ENCODE data around the gene CLPTM1L.

Gene CLPTM1L

GRCh38 chr5:1371218-1371971 is 26.5 kb upstream of the CLPTM1L start:
- Histone ChIP-seq H3K4me3 (ENCODE audit: insufficient read length, low read depth) (no peak overlapping the region), H3K9me3 (ENCODE audit: insufficient read depth, low read length) (no peaks in the 10 kb centered on the region), H3K27me3 (ENCODE audit: insufficient read depth, insufficient read length) (no peaks in the 10 kb centered on the region), H3K4me1 (ENCODE audit: insufficient read depth, insufficient read length) (peaks cover 2% of the 10 kb centered on the region), H3K36me3 (ENCODE audit: insufficient read depth, insufficient read length, low read length) (no peaks in the 10 kb centered on the region), H3K9ac (ENCODE audit: insufficient read length, low read depth) (no peak overlapping the region)
- TF ChIP-seq SUZ12 (IDR thresholded peaks at IDR 0.05; ENCODE audit: extremely low read depth, insufficient read depth, insufficient read length) = no peak
- TF ChIP-seq ZNF274 (IDR thresholded peaks at IDR 0.05; ENCODE audit: low read depth, low read length) = no peak
- no peak for TF ChIP-seq YY1 (IDR thresholded peaks at IDR 0.05; ENCODE audit: insufficient read depth, insufficient read length)
- DNase-seq (ENCODE audit: low read depth, low spot score) = no peak

GRCh38 chr5:1370006-1370405 is 25.1 kb upstream of the CLPTM1L start:
- no peaks in the 10 kb centered on the region for H3K9me3 ChIP-seq (ENCODE audit: insufficient read depth, low read length)
- no peaks in the 10 kb centered on the region for H3K4me1 ChIP-seq (ENCODE audit: insufficient read depth, insufficient read length)
- no peak overlapping the region for H3K4me3 ChIP-seq (ENCODE audit: insufficient read length, low read depth)
- TF ChIP-seq YY1 (IDR thresholded peaks at IDR 0.05; ENCODE audit: insufficient read depth, insufficient read length) (no peak), SUZ12 (IDR thresholded peaks at IDR 0.05; ENCODE audit: extremely low read depth, insufficient read depth, insufficient read length) (no peak), ZNF274 (IDR thresholded peaks at IDR 0.05; ENCODE audit: low read depth, low read length) (no peak)
- DNase-seq (ENCODE audit: low read depth, low spot score) = no peak
- H3K27me3 ChIP-seq (ENCODE audit: insufficient read depth, insufficient read length) = no peaks in the 10 kb centered on the region
- H3K36me3 ChIP-seq (ENCODE audit: insufficient read depth, insufficient read length, low read length) = no peaks in the 10 kb centered on the region
- H3K9ac ChIP-seq (ENCODE audit: insufficient read length, low read depth) = no peak overlapping the region

- Histone ChIP-seq H3K36me3 (ENCODE audit: insufficient read depth, insufficient read length, low read length) (no peaks in the 10 kb centered on the region), H3K9ac (ENCODE audit: insufficient read length, low read depth) (no peak overlapping the region), H3K9me3 (ENCODE audit: insufficient read depth, low read length) (no peaks in the 10 kb centered on the region), H3K4me3 (ENCODE audit: insufficient read length, low read depth) (no peak overlapping the region), H3K27me3 (ENCODE audit: insufficient read depth, insufficient read length) (no peaks in the 10 kb centered on the region), H3K4me1 (ENCODE audit: insufficient read depth, insufficient read length) (no peaks in the 10 kb centered on the region)
- no peak for DNase-seq (ENCODE audit: low read depth, low spot score)
- TF ChIP-seq SUZ12 (IDR thresholded peaks at IDR 0.05; ENCODE audit: extremely low read depth, insufficient read depth, insufficient read length) (no peak), YY1 (IDR thresholded peaks at IDR 0.05; ENCODE audit: insufficient read depth, insufficient read length) (no peak), ZNF274 (IDR thresholded peaks at IDR 0.05; ENCODE audit: low read depth, low read length) (no peak)
Measured at GRCh38 chr5:1368756-1369155, 23.9 kb upstream of the CLPTM1L start.

DNA sequence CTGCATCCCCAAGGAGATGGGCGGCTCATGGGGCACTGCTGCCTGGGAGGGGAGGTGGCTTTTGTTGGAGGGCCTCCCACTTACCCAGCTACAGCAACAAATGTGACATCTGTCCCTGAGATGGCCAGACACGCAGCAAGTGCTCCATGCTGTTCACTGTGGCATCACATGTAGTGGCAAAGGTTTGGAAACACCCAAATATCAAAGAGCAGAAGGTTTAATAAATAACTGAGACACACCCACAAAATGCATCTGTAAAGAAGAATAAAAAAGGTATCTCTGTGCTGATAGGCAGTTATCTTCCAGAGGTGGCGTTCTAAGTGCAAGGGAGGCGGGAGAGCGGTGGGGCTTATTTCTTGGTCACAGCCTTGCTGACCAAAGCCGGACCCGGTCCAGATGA is 23.3 kb upstream of the CLPTM1L start:
- no peak for DNase-seq (ENCODE audit: low read depth, low spot score)
- Histone ChIP-seq H3K27me3 (ENCODE audit: insufficient read depth, insufficient read length) (no peaks in the 10 kb centered on the region), H3K9me3 (ENCODE audit: insufficient read depth, low read length) (no peaks in the 10 kb centered on the region), H3K4me1 (ENCODE audit: insufficient read depth, insufficient read length) (no peaks in the 10 kb centered on the region), H3K4me3 (ENCODE audit: insufficient read length, low read depth) (no peak overlapping the region), H3K36me3 (ENCODE audit: insufficient read depth, insufficient read length, low read length) (no peaks in the 10 kb centered on the region), H3K9ac (ENCODE audit: insufficient read length, low read depth) (no peak overlapping the region)
- no peak for TF ChIP-seq ZNF274 (IDR thresholded peaks at IDR 0.05; ENCODE audit: low read depth, low read length)
- TF ChIP-seq SUZ12 (IDR thresholded peaks at IDR 0.05; ENCODE audit: extremely low read depth, insufficient read depth, insufficient read length) = no peak
- no peak for TF ChIP-seq YY1 (IDR thresholded peaks at IDR 0.05; ENCODE audit: insufficient read depth, insufficient read length)

DNA sequence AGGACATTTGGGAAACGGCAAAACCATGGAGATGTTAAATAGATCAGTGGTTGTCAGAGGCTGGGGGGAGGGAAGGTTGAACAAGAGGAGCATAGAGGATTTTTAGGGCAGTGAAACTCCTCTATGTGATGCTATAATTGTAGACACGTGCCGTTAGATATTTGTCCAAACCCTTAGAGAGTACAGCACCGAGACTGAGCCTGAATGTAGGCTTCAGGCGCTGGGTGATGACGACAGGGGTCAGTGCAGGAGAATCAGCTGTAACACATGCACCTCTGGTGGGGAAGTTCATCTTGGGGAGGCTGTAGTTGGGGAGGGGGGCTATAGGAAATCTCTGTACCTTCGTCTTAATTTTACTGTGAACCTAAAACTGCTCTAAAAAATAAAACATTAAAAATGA is 22.2 kb upstream of the CLPTM1L start:
- DNase-seq (ENCODE audit: low read depth, low spot score) = no peak
- Histone ChIP-seq H3K9ac (ENCODE audit: insufficient read length, low read depth) (no peak overlapping the region), H3K27me3 (ENCODE audit: insufficient read depth, insufficient read length) (no peaks in the 10 kb centered on the region), H3K4me1 (ENCODE audit: insufficient read depth, insufficient read length) (no peaks in the 10 kb centered on the region), H3K4me3 (ENCODE audit: insufficient read length, low read depth) (no peak overlapping the region), H3K9me3 (ENCODE audit: insufficient read depth, low read length) (no peaks in the 10 kb centered on the region), H3K36me3 (ENCODE audit: insufficient read depth, insufficient read length, low read length) (no peaks in the 10 kb centered on the region)
- no peak for TF ChIP-seq ZNF274 (IDR thresholded peaks at IDR 0.05; ENCODE audit: low read depth, low read length)
- TF ChIP-seq SUZ12 (IDR thresholded peaks at IDR 0.05; ENCODE audit: extremely low read depth, insufficient read depth, insufficient read length) = no peak
- TF ChIP-seq YY1 (IDR thresholded peaks at IDR 0.05; ENCODE audit: insufficient read depth, insufficient read length) = no peak

GRCh38 chr5:1366514-1366913 is 21.6 kb upstream of the CLPTM1L start:
- no peak for TF ChIP-seq SUZ12 (IDR thresholded peaks at IDR 0.05; ENCODE audit: extremely low read depth, insufficient read depth, insufficient read length)
- TF ChIP-seq YY1 (IDR thresholded peaks at IDR 0.05; ENCODE audit: insufficient read depth, insufficient read length) = no peak
- TF ChIP-seq ZNF274 (IDR thresholded peaks at IDR 0.05; ENCODE audit: low read depth, low read length) = no peak
- no peak for DNase-seq (ENCODE audit: low read depth, low spot score)
- Histone ChIP-seq H3K9me3 (ENCODE audit: insufficient read depth, low read length) (no peaks in the 10 kb centered on the region), H3K4me3 (ENCODE audit: insufficient read length, low read depth) (no peak overlapping the region), H3K27me3 (ENCODE audit: insufficient read depth, insufficient read length) (no peaks in the 10 kb centered on the region), H3K4me1 (ENCODE audit: insufficient read depth, insufficient read length) (no peaks in the 10 kb centered on the region), H3K36me3 (ENCODE audit: insufficient read depth, insufficient read length, low read length) (no peaks in the 10 kb centered on the region), H3K9ac (ENCODE audit: insufficient read length, low read depth) (no peak overlapping the region)

DNA sequence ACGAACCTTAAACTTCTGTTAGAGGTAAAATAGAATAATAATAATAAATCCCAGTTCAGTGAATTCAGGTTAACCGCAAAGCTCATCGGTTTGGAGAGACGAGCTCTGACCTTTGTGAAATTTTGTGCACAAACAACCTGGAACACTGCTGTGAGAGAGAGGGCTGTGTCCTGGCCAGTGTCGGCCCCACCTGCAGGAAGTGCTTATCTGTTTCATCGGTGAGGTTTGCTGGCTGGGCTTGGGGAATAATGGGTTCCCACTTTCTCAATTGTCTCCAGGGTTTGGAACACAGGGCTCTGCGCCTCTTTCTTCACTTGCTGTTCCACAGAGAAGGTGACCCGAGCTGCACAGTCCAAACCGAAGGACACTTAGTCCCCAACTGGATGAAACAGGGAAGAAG is 19.3 kb upstream of the CLPTM1L start:
- DNase-seq (ENCODE audit: low read depth, low spot score) = no peak
- Histone ChIP-seq H3K4me3 (ENCODE audit: insufficient read length, low read depth) (no peak overlapping the region), H3K27me3 (ENCODE audit: insufficient read depth, insufficient read length) (no peaks in the 10 kb centered on the region), H3K9ac (ENCODE audit: insufficient read length, low read depth) (no peak overlapping the region), H3K9me3 (ENCODE audit: insufficient read depth, low read length) (no peaks in the 10 kb centered on the region), H3K4me1 (ENCODE audit: insufficient read depth, insufficient read length) (no peaks in the 10 kb centered on the region), H3K36me3 (ENCODE audit: insufficient read depth, insufficient read length, low read length) (no peaks in the 10 kb centered on the region)
- no peak for TF ChIP-seq ZNF274 (IDR thresholded peaks at IDR 0.05; ENCODE audit: low read depth, low read length)
- TF ChIP-seq SUZ12 (IDR thresholded peaks at IDR 0.05; ENCODE audit: extremely low read depth, insufficient read depth, insufficient read length) = no peak
- no peak for TF ChIP-seq YY1 (IDR thresholded peaks at IDR 0.05; ENCODE audit: insufficient read depth, insufficient read length)

Data from NT2/D1 (cell line).